K562 (cell line): ENCODE results near the gene CENPO. TPM values are rescaled to one million over a fixed set of nuclear protein-coding genes. Genes with fewer than 3 reads are reported as not detected.

ENCODE experiments used
- ATAC-seq: fragments of 200-7000 bp; cut with Tn5 transposase; 3 replicates; pipeline ENCODE4 v1.9.1; 2020; ENCODE audit warnings: moderate library complexity
- BruUV-seq: library from RNA; stranded (reverse); fragments of 400-500 nt; replicated peaks from 2 replicates; lab custom pipeline; 2021; lab: Mats Ljungman, UMichigan
- CTCF ChIA-PET: fragments of 300-600 bp; formaldehyde crosslinking; extraction: SDS; loops from one replicate; lab custom pipeline; 2021; ENCODE audit warnings: low intra/inter-chr PET ratio; lab: Yijun Ruan, JAX
- POLR2A ChIA-PET: fragments of 300-600, 350-650 bp; sonication (Branson Sonifier 250); formaldehyde crosslinking; extraction: SDS; loops from one replicate; lab custom pipeline; 2021; ENCODE audit warnings: antibody characterized with exemption, inconsistent platforms; lab: Yijun Ruan, JAX
- DNase-seq, 4 experiments: peaks; one replicate each; pipeline versions ENCODE4 v3.0.0 to v3.0.0-alpha.2; 2011 to 2018; ENCODE audit warnings: low spot score in 3 of 4, mixed read lengths in 3 of 4; ENCODE audit errors: extremely low read depth in 1 of 4
- FAIRE-seq: peaks from 2 replicates; lab custom pipeline; 2011; peaks lifted over from hg19 to GRCh38; lab: Jason Lieb, UNC
- H2AFZ ChIP-seq: 2 replicates; pipeline ENCODE4 v1.6.0; 2011; ENCODE audit warnings: low read depth, low read length, control low read depth, inconsistent platforms
- H3K27ac ChIP-seq: fragments of 200-600 bp; 3 replicates; pipeline ENCODE4 v1.8.0; 2011; ENCODE audit warnings: low read depth, mild to moderate bottlenecking, control low read depth, inconsistent platforms, low read length, moderate library complexity, mixed read lengths; ENCODE audit errors: extremely low read depth
- H3K27me3 ChIP-seq, 2 experiments: fragments of 300-600 bp in 1 of 2; 2 replicates in 1 of 2; 3 replicates in 1 of 2; pipeline versions ENCODE4 v1.6.0 to v1.8.0; 2011; ENCODE audit warnings: inconsistent platforms in 2 of 2, low read length in 2 of 2, mild to moderate bottlenecking in 1 of 2, mixed read lengths in 1 of 2, moderate library complexity in 1 of 2; ENCODE audit not compliant: control insufficient read depth in 2 of 2, insufficient read depth in 2 of 2
- H3K36me3 ChIP-seq: fragments of 300-600 bp; 3 replicates; pipeline ENCODE4 v1.8.0; 2011; ENCODE audit warnings: mild to moderate bottlenecking, low read length, inconsistent platforms; ENCODE audit not compliant: control insufficient read depth, insufficient read depth
- H3K4me1 ChIP-seq, 2 experiments: fragments of 200-600 bp in 1 of 2; replicated peaks in 1 of 2; 2 replicates in 1 of 2; 3 replicates in 1 of 2; pipeline versions ENCODE4 v1.5.1 to v1.8.0; 2011; ENCODE audit warnings: inconsistent platforms in 2 of 2, low read length in 2 of 2, mild to moderate bottlenecking in 1 of 2, mixed read lengths in 1 of 2, moderate library complexity in 1 of 2; ENCODE audit not compliant: control insufficient read depth in 2 of 2, insufficient read depth in 2 of 2
- H3K4me2 ChIP-seq: 2 replicates; pipeline ENCODE4 v1.6.1; 2011; ENCODE audit warnings: low read length, control low read depth, inconsistent platforms, mixed read lengths; ENCODE audit not compliant: insufficient read depth
- H3K4me3 ChIP-seq: fragments of 200-600 bp; sonication (generic), shearing (Covaris generic); 2 replicates; pipeline ENCODE4 v1.5.1; 2016; ENCODE audit warnings: control low read depth, inconsistent platforms
- H3K79me2 ChIP-seq: fragments of 200-600 bp; 3 replicates; pipeline ENCODE4 v1.8.0; 2011; ENCODE audit warnings: low read length, inconsistent platforms; ENCODE audit not compliant: control insufficient read depth, insufficient read depth
- H3K9ac ChIP-seq, 2 experiments: 2 replicates each; pipeline versions ENCODE4 v1.6.0 to v1.6.1; 2011; ENCODE audit warnings: low read depth in 2 of 2, low read length in 2 of 2, control low read depth in 1 of 2, inconsistent platforms in 1 of 2, mild to moderate bottlenecking in 1 of 2, mixed read lengths in 1 of 2; ENCODE audit not compliant: insufficient read depth in 1 of 2
- H3K9me1 ChIP-seq: one replicate; pipeline ENCODE4 v1.6.0; 2011; ENCODE audit warnings: inconsistent platforms, mild to moderate bottlenecking, low read length, moderate library complexity; ENCODE audit not compliant: control insufficient read depth, insufficient read depth
- H3K9me3 ChIP-seq: replicated peaks from 2 replicates; pipeline ENCODE4 v1.5.1; 2011; ENCODE audit warnings: low read depth, low read length, inconsistent platforms; ENCODE audit not compliant: control insufficient read depth, insufficient read depth
- H4K20me1 ChIP-seq: replicated peaks from 2 replicates; pipeline ENCODE4 v1.6.1; 2011; ENCODE audit warnings: low read length, inconsistent platforms, mixed read lengths; ENCODE audit not compliant: control insufficient read depth, insufficient read depth
- C11orf30 ChIP-seq: fragments of 450-650 bp; IDR thresholded peaks from 2 replicates; pipeline ENCODE4 v1.6.1; 2016; ENCODE audit warnings: low read depth, mild to moderate bottlenecking
- CAMTA2 ChIP-seq: fragments of 250-450 bp; sonication (Bioruptor Pico); conservative IDR thresholded peaks from 2 replicates; pipeline ENCODE4 v1.5.1; 2022
- CBX5 ChIP-seq: IDR thresholded peaks from 2 replicates; pipeline ENCODE4 v1.6.1; 2014; ENCODE audit warnings: low read depth, borderline replicate concordance
- HNRNPUL1 ChIP-seq: fragments of 200-400 bp; formaldehyde crosslinking; IDR thresholded peaks from 2 replicates; pipeline ENCODE4 v1.6.1; 2017; ENCODE audit warnings: low read length
- HSF4 ChIP-seq: fragments of 250-450 bp; sonication (Bioruptor Pico); IDR thresholded peaks from 2 replicates; pipeline ENCODE4 v2.1.2; 2022; ENCODE audit warnings: mild to moderate bottlenecking, moderate library complexity, borderline replicate concordance
- KAT7 ChIP-seq: sonication (generic); formaldehyde crosslinking; IDR thresholded peaks from 2 replicates; pipeline ENCODE4 v1.8.0; 2022; ENCODE audit warnings: missing genetic modification reagents, mild to moderate bottlenecking, borderline replicate concordance
- MBD2 ChIP-seq: sonication (generic); IDR thresholded peaks from 2 replicates; pipeline ENCODE4 v1.6.1; 2016; ENCODE audit warnings: low read depth, borderline replicate concordance
- NR1H2 ChIP-seq: sonication (generic); formaldehyde crosslinking; IDR thresholded peaks from 2 replicates; pipeline ENCODE4 v1.4.0; 2020; ENCODE audit warnings: mild to moderate bottlenecking, missing genetic modification reagents
- WGBS: fragments of 100-300 bp; shearing (Covaris generic); methylation state at CpG from one replicate; pipeline ENCODE4 v1.1.6; 2016; ENCODE audit warnings: low coverage, mixed read lengths; ENCODE audit not compliant: insufficient coverage; ENCODE audit errors: missing lambda C conversion rate; 5-methylcytosine and 5-hydroxymethylcytosine counted together
- in situ Hi-C: fragments of 300-500 bp; cut with MboI; formaldehyde crosslinking; loops from 4 replicates; pipeline ENCODE4 v1.15.0; 2018; ENCODE audit warnings: inconsistent platforms, mixed read lengths
- intact Hi-C: fragments of 100-400 bp; cut with micrococcal nuclease; formaldehyde crosslinking; loops from 2 replicates; pipeline ENCODE4 v1.14.2; 2022
- polyA plus RNA-seq, 8 experiments: library from polyadenylated mRNA; depleted of rRNA in 4 of 8; stranded (reverse) in 5 of 8; unstranded in 3 of 8; fragments of >200 nt; fragmentation: Nextera tagmentation in 2 of 8; fragmentation: Illumina TruSeq in 1 of 8; extraction: Ambion mirVana in 2 of 8; extraction: Trizol in 1 of 8; gene quantifications; 2 replicates each; pipeline versions ENCODE4 v1.2.1 to v1.2.3, GENCODE V29; 2011 to 2014; ENCODE audit warnings: inconsistent platforms in 1 of 8, missing spikeins in 1 of 8
- total RNA-seq, 7 experiments: library from RNA; depleted of rRNA in 6 of 7; stranded (reverse); fragments of >200 nt in 6 of 7; fragmentation: Illumina TruSeq in 2 of 7; extraction: Trizol in 2 of 7; gene quantifications; 2 replicates each; pipeline versions ENCODE4 v1.2.1 to v1.2.3, GENCODE V29; 2011 to 2021; ENCODE audit warnings: low replicate concordance in 1 of 7
- TF ChIP-seq, protein P1 (sequence below): IDR thresholded peaks from 2 replicates; pipeline ENCODE4 v1.6.1; 2011; ENCODE audit warnings: borderline replicate concordance, low read depth, mild to moderate bottlenecking, moderate library complexity, low read length; ENCODE audit not compliant: insufficient read depth, poor library complexity, severe bottlenecking

The CENPO gene
- total and polyA plus RNA-seq, 9 of the 15 experiments (the other 6 are each of a cell fraction or from before 2014, with no cell fraction given) = 30.6 to 59.4 (median 38.9) TPM

DNA sequence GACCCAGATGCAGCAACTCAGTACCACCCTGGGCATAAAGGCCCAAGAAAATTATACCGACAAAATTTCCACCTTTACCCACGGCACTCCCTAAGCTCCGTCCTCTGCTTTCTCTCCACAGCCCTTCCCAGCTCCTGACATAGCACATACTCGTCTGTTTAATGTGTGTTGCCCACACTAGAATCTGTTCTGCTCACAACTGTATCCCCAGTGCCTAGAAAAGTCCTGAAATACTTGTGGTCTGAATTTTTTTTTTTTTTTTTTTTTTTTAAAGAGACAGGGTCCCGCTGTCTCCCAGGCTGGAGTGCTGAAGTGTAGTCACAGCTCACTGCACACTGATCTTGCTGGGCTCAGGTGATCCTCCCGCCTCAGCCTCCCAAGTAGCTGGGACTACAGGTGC, 64.5 kb downstream of the CENPO start:
- 90% methylated on average over 6 of the region's 6 CpGs for WGBS
- Histone ChIP-seq H3K4me3 (no peak overlapping the region), H3K4me1 (peaks cover 0 to 7% of the 10 kb centered on the region in 2 experiments; a peak in 2 of 5 replicates), H3K36me3 (peaks cover 8% of the 10 kb centered on the region; the same call in 2 of the 3 replicates), H3K4me2 (no peak overlapping the region), H2AFZ (no peak overlapping the region), H3K9ac (no peak overlapping the region), H3K9me3 (no peaks in the 10 kb centered on the region), H3K9me1 (no peaks in the 10 kb centered on the region), H3K27ac (no peak overlapping the region), H3K79me2 (no peaks in the 10 kb centered on the region), H4K20me1 (no peaks in the 10 kb centered on the region; the same call in 1 of the 2 replicates), H3K27me3 (no peaks in the 10 kb centered on the region)
- TF ChIP-seq HSF4 (CRISPR knock-in tag) = no peak
- TF ChIP-seq CAMTA2 (CRISPR knock-in tag) = no peak
- no peak for TF ChIP-seq C11orf30
- TF ChIP-seq, protein P1, sequence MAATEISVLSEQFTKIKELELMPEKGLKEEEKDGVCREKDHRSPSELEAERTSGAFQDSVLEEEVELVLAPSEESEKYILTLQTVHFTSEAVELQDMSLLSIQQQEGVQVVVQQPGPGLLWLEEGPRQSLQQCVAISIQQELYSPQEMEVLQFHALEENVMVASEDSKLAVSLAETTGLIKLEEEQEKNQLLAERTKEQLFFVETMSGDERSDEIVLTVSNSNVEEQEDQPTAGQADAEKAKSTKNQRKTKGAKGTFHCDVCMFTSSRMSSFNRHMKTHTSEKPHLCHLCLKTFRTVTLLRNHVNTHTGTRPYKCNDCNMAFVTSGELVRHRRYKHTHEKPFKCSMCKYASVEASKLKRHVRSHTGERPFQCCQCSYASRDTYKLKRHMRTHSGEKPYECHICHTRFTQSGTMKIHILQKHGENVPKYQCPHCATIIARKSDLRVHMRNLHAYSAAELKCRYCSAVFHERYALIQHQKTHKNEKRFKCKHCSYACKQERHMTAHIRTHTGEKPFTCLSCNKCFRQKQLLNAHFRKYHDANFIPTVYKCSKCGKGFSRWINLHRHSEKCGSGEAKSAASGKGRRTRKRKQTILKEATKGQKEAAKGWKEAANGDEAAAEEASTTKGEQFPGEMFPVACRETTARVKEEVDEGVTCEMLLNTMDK = no peak
- no peak for TF ChIP-seq CBX5
- no peak for TF ChIP-seq MBD2
- no peak for TF ChIP-seq NR1H2 (CRISPR knock-in tag)
- TF ChIP-seq KAT7 = no peak
- TF ChIP-seq HNRNPUL1 = no peak
- DNase-seq = no peak
- ChIA-PET POLR2A (interaction anchor here (0.7 kb wide), 1 partner anchor 100 kb away, joined by 3 read pairs; no protein-coding TSS in a partner anchor), CTCF (no interaction called here)
- intact Hi-C loops = loop anchor here (10.0 kb wide), 1 partner anchor 117 kb away; the partner anchor contains the start of gene DNAJC27
- no peak for FAIRE-seq
- no TSS peak for BruUV-seq
- in situ Hi-C loops = no loop called here
- no peak for ATAC-seq
